K562 (cell line): Measurements from ENCODE around the gene SAMD8. TPM values are rescaled to one million over a fixed set of nuclear protein-coding genes. Genes with fewer than 3 reads are reported as not detected.
A peak's percentile ranks its signal among the peaks of the same experiment; 100 is the strongest.

Experiments
- CHD2 ChIP-seq: IDR thresholded peaks from 2 replicates; pipeline ENCODE4 v1.6.1; 2011; ENCODE audit warnings: low read depth, low read length
- FOXK2 ChIP-seq, 2 experiments: fragments of 450-650 bp; IDR thresholded peaks in 1 of 2; conservative IDR thresholded peaks in 1 of 2; 2 replicates each; pipeline ENCODE4 v1.6.1; 2016; ENCODE audit warnings: low read depth in 2 of 2, mild to moderate bottlenecking in 1 of 2
- NFIX ChIP-seq: fragments of 250-450 bp; sonication (Bioruptor Pico); IDR thresholded peaks from 2 replicates; pipeline ENCODE4 v1.4.0; 2020; ENCODE audit warnings: low read depth, mild to moderate bottlenecking, moderate library complexity
- NFYB ChIP-seq: IDR thresholded peaks from 2 replicates; pipeline ENCODE4 v1.6.1; 2011; ENCODE audit warnings: mild to moderate bottlenecking, moderate library complexity; ENCODE audit not compliant: insufficient read length; ENCODE audit errors: extremely low read depth
- polyA plus RNA-seq, 8 experiments: library from polyadenylated mRNA; depleted of rRNA in 4 of 8; stranded (reverse) in 5 of 8; unstranded in 3 of 8; fragments of >200 nt; fragmentation: Nextera tagmentation in 2 of 8; fragmentation: Illumina TruSeq in 1 of 8; extraction: Ambion mirVana in 2 of 8; extraction: Trizol in 1 of 8; gene quantifications; 2 replicates each; pipeline versions ENCODE4 v1.2.1 to v1.2.3, GENCODE V29; 2011 to 2014; ENCODE audit warnings: inconsistent platforms in 1 of 8, missing spikeins in 1 of 8
- total RNA-seq, 7 experiments: library from RNA; depleted of rRNA in 6 of 7; stranded (reverse); fragments of >200 nt in 6 of 7; fragmentation: Illumina TruSeq in 2 of 7; extraction: Trizol in 2 of 7; gene quantifications; 2 replicates each; pipeline versions ENCODE4 v1.2.1 to v1.2.3, GENCODE V29; 2011 to 2021; ENCODE audit warnings: low replicate concordance in 1 of 7
- TF ChIP-seq, protein P1 (sequence below): fragments of 450-650 bp; IDR thresholded peaks from 2 replicates; pipeline ENCODE4 v1.6.1; 2018; ENCODE audit not compliant: partially characterized antibody
- TF ChIP-seq, protein P2 (sequence below): sonication (generic); formaldehyde crosslinking; IDR thresholded peaks from 2 replicates; pipeline ENCODE4 v1.8.1; 2023; ENCODE audit warnings: mild to moderate bottlenecking, missing genetic modification reagents
- TF ChIP-seq, protein P3 (sequence below), 2 experiments: fragments of 450-650 bp in 1 of 2; sonication (generic) in 1 of 2; formaldehyde crosslinking in 1 of 2; IDR thresholded peaks in 1 of 2; conservative IDR thresholded peaks in 1 of 2; 2 replicates each; pipeline versions ENCODE4 v1.6.1 to v1.8.1; 2016 to 2023; ENCODE audit warnings: mild to moderate bottlenecking in 2 of 2, moderate library complexity in 2 of 2, inconsistent platforms in 1 of 2, missing genetic modification reagents in 1 of 2

SAMD8 gene
- total and polyA plus RNA-seq, 9 of the 15 experiments (the other 6 are each of a cell fraction or from before 2014, with no cell fraction given): 2.7 to 16.1 (median 6.2) TPM

DNA sequence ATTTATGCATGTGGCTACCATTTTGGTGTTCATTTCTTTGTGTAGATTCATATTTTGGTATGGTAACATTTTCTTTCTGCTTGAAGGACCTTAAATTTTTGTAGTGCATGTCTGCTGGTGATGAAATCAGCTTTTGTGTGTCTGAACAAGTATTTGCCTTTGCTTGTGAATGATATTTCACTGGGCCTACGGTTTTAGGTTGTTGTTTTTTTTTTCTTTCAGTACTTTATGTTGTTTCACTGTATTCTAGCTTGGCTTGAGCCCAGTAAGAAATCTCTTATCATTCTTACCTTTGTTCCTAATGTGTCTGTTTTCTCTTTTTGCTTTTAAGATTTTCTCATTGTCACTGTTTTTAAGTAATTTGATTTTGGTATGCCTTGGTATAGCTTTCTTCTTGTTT is 31.9 kb downstream of the SAMD8 start (continued):
- TF ChIP-seq, protein P1, sequence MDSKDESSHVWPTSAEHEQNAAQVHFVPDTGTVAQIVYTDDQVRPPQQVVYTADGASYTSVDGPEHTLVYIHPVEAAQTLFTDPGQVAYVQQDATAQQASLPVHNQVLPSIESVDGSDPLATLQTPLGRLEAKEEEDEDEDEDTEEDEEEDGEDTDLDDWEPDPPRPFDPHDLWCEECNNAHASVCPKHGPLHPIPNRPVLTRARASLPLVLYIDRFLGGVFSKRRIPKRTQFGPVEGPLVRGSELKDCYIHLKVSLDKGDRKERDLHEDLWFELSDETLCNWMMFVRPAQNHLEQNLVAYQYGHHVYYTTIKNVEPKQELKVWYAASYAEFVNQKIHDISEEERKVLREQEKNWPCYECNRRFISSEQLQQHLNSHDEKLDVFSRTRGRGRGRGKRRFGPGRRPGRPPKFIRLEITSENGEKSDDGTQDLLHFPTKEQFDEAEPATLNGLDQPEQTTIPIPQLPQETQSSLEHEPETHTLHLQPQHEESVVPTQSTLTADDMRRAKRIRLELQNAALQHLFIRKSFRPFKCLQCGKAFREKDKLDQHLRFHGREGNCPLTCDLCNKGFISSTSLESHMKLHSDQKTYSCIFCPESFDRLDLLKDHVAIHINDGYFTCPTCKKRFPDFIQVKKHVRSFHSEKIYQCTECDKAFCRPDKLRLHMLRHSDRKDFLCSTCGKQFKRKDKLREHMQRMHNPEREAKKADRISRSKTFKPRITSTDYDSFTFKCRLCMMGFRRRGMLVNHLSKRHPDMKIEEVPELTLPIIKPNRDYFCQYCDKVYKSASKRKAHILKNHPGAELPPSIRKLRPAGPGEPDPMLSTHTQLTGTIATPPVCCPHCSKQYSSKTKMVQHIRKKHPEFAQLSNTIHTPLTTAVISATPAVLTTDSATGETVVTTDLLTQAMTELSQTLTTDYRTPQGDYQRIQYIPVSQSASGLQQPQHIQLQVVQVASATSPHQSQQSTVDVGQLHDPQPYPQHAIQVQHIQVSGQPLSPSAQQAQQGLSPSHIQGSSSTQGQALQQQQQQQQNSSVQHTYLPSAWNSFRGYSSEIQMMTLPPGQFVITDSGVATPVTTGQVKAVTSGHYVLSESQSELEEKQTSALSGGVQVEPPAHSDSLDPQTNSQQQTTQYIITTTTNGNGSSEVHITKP: no peak
- TF ChIP-seq CHD2 (no peak), NFYB (no peak), NFIX (CRISPR knock-in tag) (no peak), FOXK2 (conservative IDR thresholded peaks at IDR 0.05 in 1 of 2, IDR thresholded peaks at IDR 0.05 in 1 of 2; ENCODE audit: low read depth in 2 of 2) (peak in 1 of 2 experiments; percentile 39; a peak in 2 of 4 replicates)
- TF ChIP-seq, protein P2, sequence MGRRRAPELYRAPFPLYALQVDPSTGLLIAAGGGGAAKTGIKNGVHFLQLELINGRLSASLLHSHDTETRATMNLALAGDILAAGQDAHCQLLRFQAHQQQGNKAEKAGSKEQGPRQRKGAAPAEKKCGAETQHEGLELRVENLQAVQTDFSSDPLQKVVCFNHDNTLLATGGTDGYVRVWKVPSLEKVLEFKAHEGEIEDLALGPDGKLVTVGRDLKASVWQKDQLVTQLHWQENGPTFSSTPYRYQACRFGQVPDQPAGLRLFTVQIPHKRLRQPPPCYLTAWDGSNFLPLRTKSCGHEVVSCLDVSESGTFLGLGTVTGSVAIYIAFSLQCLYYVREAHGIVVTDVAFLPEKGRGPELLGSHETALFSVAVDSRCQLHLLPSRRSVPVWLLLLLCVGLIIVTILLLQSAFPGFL (CRISPR knock-in tag): no peak
- TF ChIP-seq, protein P3, sequence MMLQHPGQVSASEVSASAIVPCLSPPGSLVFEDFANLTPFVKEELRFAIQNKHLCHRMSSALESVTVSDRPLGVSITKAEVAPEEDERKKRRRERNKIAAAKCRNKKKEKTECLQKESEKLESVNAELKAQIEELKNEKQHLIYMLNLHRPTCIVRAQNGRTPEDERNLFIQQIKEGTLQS (IDR thresholded peaks at IDR 0.05): peak; percentile 54
- TF ChIP-seq, protein P3 (CRISPR knock-in tag; conservative IDR thresholded peaks at IDR 0.05): no peak
